GM19239 (cell line): ENCODE results near the gene CCR4.
A peak's percentile ranks its signal among the peaks of the same experiment; 100 is the strongest.
"Not testable (repeated sequence)": the region's sequence is repeated elsewhere in the genome, so short reads cannot be mapped to it uniquely, and the experiment has no call there.

Source experiments
- DNase-seq: peaks from one replicate; pipeline ENCODE4 v3.0.0; 2011; ENCODE audit warnings: low spot score; ENCODE audit not compliant: insufficient read length
- FAIRE-seq: peaks from 2 replicates; lab custom pipeline; 2011; peaks lifted over from hg19 to GRCh38; lab: Jason Lieb, UNC

CCR4 gene

DNA sequence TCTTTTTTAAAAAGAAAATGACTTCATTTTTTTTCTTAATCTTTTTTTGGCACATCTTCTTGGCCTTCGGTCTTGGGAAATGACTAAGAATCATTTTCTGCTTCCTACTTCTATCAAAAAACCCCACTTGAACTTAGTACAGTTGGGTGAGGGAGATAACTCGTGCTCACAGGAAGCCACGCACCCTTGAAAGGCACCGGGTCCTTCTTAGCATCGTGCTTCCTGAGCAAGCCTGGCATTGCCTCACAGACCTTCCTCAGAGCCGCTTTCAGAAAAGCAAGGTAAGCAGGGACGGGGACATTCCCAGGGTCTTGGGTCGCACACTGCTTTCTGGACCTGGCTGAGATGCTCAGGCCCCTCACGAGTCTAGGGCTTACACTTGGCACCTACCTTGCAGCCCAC is at the start of gene CCR4:
CCR4 (plus strand) TSS at position 235 of the 402 bp plus-strand sequence. CDS start 1,779 bp downstream, outside the sequence.
- FAIRE-seq (no peak), DNase-seq (no peak)

GRCh38 chr3:32902887-32903371 is 48.5 kb upstream of the CCR4 start:
- DNase-seq, FAIRE-seq: not testable (repeated sequence)

DNA sequence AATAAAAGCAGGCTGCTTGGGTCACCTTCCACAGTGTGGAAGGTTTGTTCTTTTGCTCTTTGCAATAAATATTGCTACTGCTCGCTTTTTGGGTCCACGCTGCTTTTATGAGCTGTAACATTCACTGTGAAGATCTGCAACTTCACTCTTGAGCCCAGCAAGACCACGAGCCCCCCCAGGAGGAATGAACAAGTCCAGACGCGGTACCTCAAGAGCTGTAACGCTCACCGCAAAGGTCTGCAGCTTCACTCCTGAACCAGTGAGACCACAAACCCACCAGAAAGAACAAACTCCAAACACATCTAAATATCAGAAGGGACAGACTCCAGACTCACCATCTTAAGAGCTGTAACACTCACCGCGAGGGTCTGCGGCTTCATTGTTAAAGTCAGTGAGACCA is 47.5 kb upstream of the CCR4 start:
- DNase-seq (no peak), FAIRE-seq (no peak)

DNA sequence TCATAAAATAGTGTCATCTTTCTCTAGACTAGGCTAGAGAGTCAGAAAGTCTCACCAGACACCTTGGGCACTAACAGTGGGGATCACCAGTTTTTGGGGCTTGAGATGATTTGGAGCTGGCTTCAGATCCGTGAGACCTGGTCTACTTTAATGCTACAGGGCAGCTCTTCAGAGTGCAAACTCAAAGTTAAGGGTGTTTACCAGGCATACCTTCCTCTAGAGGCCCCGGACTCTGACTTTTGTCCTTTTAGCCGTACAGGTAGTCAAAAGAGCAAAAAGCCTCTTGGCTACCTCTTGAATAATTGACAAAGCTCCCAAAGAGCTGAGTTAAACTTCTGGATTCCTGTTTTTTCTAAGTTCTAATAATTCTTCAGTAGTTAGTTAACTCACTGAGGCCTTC is 41.4 kb upstream of the CCR4 start:
- DNase-seq = no peak
- no peak for FAIRE-seq

DNA sequence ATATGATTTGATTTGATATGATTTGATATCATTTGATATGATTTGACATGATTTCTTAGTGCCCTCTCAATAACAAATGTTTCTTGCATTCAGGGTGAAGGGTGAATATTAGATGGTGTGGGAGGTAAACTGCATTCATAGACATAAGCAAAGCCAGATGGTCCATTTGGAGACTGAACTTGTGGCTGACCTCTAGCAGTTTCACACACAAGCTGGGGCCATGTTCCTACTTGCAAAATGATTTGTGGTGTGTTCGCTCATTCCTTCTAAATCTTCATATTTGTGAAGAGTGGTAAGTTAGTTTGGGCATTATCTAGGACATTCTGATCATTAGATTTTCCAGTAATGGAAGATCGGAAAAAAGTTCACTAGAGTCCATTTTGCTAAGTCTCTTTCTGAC is 40.5 kb upstream of the CCR4 start:
- no peak for DNase-seq
- FAIRE-seq = no peak

DNA sequence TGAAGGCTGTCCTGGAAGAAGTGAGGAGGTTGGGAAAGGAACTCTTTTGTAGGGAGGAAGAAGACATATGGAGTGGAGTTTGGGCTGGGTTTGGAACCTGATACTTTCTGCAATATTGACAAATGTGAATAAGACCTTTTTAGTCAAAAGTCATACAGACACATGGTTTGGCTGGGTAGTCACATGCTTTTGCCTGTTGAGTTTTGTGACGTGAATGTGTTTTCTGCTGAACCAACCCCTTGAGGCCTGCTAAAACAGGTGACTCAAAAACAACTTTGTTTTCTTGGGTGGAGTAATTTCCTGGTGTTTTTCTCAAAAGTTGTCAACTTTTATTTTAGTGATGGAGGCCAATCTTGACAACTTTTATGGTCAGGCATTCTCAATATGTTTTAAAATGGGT is 39.4 kb upstream of the CCR4 start:
- FAIRE-seq (no peak), DNase-seq (no peak)

DNA sequence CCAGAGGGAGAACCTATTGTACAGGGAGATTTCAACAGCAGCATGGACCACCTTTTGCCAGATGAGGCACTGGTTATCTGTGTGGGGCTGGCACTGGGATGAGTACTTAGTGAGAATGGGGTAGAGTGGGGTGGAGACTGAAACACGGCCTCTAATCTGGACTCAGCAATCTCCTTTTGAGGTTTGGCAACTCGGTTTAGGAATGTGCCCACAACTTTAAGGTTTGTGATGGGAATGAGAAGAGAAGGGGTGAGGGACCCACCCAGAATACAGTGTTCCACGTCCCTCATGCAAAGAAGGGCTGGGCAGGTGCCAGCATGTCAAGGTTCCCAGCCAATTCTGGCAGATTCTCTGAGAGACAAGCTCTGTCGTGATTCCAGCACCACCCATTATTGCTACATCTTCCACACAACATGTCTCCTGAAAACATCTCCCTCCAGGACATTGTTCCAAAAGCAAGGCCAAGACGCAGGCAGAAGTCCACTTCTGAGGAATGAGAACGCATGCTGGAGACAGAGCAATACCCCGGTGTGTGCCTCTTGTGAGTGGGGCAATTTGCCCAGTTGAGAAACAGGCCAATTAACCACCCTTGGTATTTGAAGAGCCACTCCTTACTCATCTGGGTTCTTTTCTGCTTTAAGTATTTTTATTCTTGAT is 37.5 kb upstream of the CCR4 start:
- DNase-seq (no peak), FAIRE-seq (no peak)

DNA sequence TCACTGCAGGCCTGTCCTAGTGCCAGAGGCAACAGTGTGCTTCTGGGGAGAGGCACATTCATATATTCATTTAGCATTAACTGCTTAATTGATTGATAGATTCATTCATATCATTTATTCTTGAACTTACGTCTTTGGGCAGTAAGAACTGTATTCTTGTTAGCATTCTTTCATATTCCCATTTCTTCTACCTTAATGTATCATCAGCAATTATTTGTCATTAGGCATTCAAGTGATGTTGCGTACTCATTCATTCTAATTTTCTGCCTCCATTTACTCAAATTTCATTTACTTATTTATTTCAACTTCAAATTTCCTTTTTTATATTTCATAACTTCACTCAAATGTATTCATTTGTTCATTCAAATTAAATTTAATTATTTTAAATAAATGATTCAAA is 31.5 kb upstream of the CCR4 start:
- FAIRE-seq = no peak
- DNase-seq = no peak

DNA sequence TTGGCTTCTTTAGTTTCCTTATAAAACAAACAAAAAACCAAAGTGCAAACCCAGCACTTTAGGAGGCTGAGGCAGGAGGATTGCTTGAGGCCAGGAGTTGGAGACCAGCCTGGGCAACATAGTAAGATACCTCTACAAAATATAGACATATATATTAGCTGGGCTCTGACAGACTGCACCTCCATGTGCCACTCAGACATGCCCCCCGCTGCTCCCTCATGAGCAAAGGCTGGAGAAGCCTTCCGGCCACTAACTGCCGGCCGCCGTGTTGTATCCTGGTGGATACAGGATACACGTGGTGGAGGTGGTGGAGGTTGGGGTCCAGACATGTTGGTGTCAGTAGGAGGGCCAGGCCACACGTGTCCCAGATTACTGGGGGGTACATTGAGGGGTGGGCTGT is 29.4 kb upstream of the CCR4 start:
- FAIRE-seq (no peak), DNase-seq (no peak)

DNA sequence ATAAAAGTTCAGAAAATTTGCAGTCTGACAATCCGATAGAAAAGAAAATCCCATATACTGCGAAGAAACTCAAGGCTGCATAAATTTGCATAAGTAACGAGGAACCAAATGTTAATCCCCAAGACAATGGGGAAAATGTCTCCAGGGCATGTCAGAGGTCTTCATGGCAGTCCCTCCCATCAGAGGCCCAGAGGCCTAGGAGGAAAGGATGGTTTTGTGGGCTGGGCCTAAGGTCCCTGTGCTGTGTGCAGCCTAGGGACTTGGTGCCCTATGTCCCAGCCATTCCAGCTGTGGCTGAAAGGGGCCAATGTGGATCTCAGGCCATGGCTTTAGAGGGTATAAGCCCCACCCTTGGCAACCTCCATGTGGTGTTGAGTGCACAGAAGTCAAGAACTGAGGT is 21.3 kb upstream of the CCR4 start:
- FAIRE-seq (no peak), DNase-seq (no peak)

DNA sequence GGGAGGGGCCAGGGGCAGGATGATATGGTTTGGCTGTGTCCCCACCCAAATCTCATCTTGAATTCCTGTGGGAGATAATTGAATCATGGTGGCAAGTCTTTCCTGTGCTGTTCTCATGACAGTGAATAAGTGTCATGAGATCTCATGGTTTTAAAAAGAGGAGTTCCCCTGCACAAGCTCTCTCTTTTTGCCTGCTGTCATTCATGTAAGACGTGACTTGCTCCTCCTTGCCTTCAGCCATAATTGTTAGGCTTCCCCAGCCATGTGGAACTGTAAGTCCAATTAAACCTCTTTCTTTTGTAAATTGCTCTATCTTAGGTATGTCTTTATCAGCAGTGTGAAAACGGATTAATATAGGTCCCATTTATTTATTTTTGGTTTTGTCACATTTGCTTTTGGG is 20.2 kb upstream of the CCR4 start:
- not testable (repeated sequence) for DNase-seq, FAIRE-seq

GRCh38 chr3:32934150-32934742 is 17.2 kb upstream of the CCR4 start:
- DNase-seq (peak; percentile 18), FAIRE-seq (no peak)

GRCh38 chr3:32937331-32937730 is 14.1 kb upstream of the CCR4 start:
- FAIRE-seq (no peak), DNase-seq (no peak)

- FAIRE-seq, DNase-seq: not testable (repeated sequence)
Observed at GRCh38 chr3:32939531-32940284, 11.7 kb upstream of the CCR4 start.

DNA sequence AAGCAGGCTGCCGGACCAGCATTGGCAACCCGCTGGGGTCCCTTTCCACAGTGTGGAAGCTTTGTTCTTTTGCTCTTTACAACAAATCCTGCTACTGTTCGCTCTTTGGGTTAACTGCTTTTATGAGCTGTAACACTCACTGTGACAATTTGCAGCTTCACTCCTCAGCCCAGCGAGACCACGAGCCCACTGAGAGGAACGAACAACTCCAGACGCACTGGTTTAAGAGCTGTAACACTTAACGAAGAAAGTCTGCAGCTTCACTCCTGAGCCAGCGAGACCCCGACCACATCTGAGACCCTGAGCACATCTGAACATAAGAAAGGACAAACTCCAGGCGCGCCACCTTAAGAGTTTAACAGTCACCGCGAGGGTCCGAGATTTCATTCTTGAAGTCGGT is 10.7 kb upstream of the CCR4 start:
- no peak for FAIRE-seq

DNA sequence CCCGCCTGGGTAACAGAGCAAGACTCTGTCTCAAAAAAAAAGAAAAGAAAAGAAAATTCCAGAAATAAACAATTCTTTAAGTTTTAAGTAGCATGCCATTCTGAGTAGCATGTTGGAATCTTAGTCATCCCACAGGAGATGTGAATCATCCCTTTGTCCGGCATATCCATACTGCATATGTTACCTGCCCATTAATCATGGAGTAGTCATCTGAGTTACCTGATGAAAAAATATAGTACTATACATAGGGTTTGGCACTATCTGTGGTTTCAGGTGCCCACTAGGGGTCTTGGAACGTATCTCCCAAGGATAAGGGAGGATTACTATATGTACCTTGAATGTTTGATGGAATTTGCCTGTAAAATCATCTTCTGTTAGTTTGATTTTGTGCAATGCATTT is 6.3 kb upstream of the CCR4 start:
- DNase-seq (no peak), FAIRE-seq (no peak)

More for the DNA sequence above, 10.7 kb upstream of the CCR4 start:
- DNase-seq = no peak

- FAIRE-seq, DNase-seq: not testable (repeated sequence)
Observed at GRCh38 chr3:32945598-32945997, 5.8 kb upstream of the CCR4 start.

DNA sequence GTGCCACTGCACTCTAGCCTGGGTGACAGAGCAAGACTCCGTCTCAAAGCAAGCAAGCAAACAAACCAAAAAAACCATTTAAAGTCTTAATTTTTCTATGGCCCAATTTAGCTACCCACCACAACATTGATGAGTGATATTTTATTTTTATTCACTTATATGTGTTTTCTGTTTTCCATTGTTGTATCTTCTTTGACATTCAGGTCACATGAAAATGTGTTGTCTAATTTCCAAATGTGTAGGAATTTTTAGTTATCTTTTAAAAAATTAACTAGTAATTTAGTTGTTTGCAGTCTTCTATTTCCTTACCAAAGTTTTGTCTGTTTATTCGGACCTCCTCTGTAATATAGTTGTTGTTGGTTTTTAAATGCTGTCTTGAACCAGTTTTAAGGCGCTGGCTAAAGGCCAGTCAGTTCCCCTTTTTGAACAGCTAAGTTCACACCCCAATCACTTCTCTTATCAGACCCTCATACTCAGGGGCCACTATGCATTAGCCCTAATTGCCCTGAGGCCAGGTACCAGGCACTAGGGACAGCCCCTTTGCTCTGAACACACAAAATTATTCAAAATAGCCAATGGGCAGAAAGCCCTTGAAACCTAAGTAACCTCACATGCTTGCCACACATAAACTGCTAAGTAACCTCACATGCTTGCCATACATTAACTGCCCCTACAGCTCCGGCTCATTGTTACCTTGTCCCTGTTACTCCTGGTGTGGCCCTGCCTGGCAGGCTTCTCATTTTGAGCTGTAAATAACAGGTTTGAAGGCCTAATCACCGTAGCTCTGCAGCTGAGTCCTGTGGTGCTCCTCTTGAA is 4.3 kb upstream of the CCR4 start:
- DNase-seq (no peak), FAIRE-seq (no peak)

DNA sequence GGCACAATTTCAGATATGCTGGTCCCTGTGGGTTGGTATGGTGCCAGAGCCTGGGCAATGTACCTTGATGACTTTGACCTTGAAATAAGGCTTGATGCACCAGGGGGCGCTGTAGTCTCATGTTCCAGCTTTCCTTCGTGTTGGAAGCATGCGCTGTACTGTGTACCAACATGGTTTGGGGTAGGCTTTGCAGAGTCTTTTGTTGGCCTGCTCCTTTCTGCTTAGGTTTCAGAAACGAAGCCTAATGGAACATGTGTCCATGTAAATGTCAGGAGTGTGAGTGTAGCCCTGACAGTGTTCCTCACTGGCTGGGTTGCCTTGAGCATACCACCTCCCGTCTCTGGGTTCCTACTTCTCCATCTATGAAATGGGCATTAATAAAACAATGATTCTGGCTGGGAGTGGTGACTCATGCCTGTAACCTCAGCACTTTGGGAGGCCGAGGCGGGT is 3.6 kb upstream of the CCR4 start:
- DNase-seq = peak; percentile 20
- peak; percentile 92 for FAIRE-seq
